HG02571 (cell line): ENCODE results near the gene GP1BB.
"Not testable (repeated sequence)": the region's sequence is repeated elsewhere in the genome, so short reads cannot be mapped to it uniquely, and the experiment has no call there.

ENCODE experiments used
- ATAC-seq: cut with Tn5 transposase; IDR thresholded peaks from one replicate; pipeline ENCODE4 v1.9.1; 2021; ENCODE audit warnings: mild to moderate bottlenecking, moderate library complexity; ENCODE audit not compliant: unreplicated experiment

Gene GP1BB

GRCh38 chr22:19724927-19725661 lies 1.8 kb downstream of the GP1BB start:
- ATAC-seq, result no peak

GRCh38 chr22:19726064-19726788 lies 2.9 kb downstream of the GP1BB start:
- ATAC-seq, result not testable (repeated sequence)

DNA sequence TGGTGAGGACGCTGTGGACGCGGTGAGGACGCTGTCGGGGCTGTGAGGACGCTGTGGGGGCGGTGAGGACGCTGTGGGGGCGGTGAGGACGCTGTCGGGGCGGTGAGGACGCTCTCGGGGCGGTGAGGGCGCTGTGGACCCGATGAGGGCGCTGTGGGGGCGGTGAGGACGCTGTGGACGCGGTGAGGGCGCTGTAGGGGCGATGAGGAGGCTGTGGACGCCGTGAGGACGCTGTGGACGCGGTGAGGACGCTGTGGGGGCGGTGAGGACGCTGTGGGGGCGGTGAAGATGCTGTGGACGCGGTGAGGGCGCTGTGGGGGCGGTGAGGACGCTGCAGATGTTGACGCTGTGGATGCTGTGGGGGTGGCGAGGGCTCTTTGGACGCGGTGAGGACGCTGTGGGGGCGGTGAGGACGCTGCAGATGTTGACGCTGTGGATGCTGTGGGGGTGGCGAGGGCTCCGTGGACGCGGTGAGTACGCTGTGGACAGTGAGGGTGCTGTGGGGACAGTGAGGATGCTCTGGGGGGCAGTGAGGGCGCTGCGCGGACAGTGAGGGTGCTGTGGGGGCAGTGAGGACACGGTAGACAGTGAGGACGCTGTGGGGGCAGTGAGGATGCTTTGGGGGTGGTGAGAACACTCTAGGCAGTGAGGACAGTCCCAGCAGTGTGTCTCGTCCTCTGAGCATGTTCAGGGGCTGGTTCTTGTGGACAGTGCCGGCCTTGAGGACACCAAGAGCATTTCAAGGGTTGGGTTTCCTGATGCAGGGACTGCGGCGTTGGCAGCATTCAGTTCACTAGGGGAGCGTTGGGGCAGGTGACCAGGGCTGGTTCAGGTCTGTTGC lies 4.2 kb downstream of the GP1BB start:
- ATAC-seq, result no peak

DNA sequence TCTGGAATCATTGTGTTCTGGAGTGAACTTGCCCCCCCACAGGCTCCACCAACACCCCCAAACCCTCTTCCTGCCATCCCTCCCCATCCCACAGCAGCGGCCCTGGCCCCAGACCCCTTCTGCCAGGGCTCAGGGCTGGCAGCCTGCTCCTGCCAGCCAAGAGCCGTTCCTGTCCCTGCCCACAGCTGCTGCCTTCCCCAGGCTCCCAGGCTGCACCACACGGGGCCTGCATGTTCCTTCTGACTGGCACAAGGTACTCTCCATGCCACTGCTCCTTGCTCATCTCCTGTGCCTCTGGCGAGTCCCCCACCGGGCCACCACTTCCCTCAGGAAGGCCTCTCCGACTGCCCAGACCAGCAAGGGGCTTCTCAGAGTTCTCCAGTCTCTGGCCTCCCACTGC lies 4.9 kb downstream of the GP1BB start:
- ATAC-seq, result no peak

GRCh38 chr22:19728836-19729235 lies 5.5 kb downstream of the GP1BB start:
- ATAC-seq, result no peak

DNA sequence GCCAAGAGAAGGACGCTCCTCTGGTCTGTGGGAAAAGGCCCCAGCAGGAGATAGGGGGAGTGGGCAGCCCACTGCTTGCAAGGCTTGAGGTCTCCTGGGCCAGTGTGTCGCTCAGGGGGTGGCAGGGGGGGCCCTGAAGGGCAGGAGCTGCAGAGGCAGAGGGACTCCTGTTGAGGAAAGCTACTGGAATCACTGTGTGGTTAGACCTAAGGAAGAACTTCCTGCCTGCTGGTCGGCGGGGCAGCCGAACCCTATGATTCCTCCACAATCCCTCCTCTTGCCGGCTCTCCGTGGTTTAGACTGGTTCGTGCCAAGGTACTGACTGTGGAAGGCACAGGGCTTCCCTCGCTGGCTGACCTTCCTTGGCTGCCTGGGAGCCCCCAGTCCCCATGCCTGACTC lies 6.2 kb downstream of the GP1BB start:
- ATAC-seq, result no peak

- ATAC-seq, result no peak
Measured at GRCh38 chr22:19730198-19730597, 6.9 kb downstream of the GP1BB start.

GRCh38 chr22:19730655-19731360 lies 7.5 kb downstream of the GP1BB start:
- no peak for ATAC-seq

- no peak for ATAC-seq
Measured at GRCh38 chr22:19731361-19732135, 8.2 kb downstream of the GP1BB start.

- no peak for ATAC-seq
Measured at GRCh38 chr22:19732403-19733113, 9.2 kb downstream of the GP1BB start.

- ATAC-seq, result no peak
Measured at GRCh38 chr22:19733755-19734154, 10.4 kb downstream of the GP1BB start.

DNA sequence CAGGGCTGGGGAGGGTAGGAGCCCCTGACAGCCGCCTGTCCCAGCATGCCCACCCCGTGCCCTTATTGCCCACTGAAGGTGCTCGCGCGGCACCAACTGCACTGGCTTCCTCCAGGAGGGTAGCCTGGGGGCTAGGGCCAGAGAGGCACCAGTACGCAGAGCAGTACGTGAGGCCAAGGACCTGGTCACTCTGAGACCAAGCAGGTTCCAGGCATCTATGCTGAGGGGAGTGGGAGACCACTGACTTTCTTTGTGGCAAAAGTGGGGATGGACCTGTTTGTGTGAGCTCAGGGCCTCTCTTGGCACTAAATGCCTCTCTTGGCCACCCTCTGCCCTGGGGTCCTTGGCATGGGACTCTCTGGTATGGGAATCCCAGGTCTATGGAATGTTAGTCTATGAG lies 10.8 kb downstream of the GP1BB start:
- no peak for ATAC-seq

DNA sequence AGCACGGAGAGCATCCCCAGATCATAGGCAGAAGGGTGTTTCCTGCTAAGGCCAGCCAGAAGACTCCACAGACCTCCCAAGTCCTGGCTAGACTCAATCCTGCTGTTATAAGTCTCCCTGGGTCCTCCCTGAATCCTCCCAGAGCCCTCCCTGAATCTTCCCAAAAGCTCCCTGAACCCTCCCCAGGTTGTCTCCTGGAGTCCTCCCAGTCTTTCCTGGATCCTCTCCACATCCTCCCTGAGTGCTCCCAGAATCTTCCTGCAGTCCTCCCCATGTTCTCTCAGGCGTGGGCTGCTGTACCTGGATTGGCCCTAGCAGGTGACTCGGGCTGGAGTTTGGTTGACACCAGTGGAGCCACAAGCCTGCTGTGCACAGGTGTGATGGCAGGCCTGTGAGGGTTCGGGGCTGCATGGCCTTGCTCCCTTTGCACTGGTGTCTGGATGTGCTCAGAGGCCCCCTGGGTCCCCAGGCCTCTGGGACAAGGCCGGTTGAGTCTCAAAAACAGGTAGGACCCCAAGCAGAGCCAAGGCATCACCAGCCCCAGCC lies 11.6 kb downstream of the GP1BB start:
- no peak for ATAC-seq

DNA sequence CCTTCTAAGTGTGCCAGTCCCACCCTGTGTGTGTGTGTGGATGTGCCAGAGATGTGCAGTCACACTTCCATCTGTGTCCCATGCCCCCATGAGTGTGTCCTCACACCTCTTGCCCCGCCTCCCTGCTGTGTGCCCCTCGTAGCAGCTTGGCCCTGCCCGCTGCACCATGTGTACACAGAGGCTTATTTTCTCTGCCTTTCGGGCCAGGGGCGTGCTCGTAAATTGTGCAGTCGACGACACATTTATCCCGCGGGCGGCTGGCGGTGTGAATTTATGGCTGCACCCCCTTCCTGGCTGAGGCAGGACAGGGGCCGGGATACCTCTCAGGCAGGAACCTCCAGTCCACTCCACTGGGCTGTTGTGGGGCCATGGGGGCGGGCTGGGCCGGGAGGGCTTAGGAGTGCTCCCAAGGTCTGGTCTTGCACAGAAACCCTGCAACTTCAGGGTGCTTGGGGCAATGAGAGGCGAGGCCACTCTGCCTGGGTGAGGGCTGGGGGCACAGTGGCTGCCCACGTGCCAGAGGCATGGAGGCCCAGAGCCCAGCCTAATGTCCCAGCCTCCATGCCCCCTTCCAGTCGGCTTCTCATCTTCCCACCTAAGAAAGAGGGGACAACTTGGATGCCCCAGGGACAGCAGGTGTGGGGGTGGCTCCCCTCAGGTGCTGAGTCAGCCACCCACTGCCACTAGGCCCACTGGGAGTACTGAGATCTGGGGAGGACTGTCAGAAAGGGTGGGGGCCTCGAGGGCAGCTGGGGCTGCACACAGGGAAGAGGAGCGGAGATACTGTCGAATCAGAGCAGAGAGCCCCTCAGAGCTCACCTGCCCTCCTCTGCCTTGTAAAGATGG lies 12.5 kb downstream of the GP1BB start:
- no peak for ATAC-seq

GRCh38 chr22:19737846-19738663 lies 14.7 kb downstream of the GP1BB start:
- ATAC-seq, result no peak

DNA sequence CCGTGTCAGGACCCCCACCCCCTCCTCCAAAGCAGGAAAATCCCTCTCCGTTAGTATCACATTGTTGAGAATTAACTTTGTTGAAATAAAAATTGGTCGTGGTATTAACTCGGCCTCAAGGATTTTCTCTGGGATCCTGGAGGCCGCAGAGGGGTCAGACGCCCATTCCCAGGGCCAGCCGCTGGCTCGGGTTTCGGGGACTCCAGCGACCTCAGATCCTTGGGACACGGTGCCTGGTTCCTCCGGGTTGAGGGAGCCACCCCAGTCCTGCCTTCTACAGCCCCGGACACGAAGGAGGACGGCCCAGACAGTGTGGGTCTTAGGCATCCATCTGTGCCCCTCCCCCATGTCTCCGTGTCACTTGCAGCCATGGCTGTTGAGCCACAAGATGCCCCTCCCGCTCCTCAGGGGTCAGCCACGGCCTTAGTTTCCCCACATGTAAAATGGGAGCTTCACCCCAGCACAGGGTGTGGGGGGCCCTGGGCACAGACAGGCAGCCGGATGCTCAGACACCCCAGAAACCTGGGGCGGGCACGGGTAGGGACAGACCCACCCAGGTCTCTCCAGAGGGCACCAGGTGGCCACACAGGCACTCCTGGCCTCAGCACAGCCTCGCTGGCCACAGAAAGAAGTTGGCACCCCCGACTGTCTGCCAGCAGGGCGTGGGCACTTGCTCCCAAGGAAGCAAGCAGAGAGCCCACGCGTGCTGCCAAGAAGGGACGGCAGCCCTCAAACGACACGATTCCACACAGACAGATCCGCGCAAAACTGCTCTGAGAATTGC lies 15.5 kb downstream of the GP1BB start:
- no peak for ATAC-seq

DNA sequence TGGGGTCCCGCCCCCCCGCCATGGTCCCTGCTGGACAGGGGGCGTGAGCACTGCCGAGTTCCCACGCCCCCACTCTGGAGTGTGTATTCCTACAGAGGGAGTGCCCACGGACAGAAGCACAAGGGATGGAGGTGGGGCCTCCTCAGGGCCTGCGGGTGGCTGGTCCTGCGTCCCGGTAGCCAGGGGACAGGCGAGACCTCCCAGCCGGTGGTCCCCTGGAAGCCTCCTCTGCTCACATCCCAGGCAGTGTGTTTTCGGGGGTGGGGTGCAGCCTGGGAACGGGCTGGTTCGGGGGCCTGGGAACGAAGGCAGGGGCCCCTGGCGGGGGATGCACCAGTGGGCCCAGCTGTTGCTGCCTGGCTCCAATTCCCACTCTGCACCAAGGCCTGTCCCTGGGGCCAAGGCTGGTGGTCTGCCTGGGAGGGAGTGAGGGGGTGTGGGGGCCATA lies 16.1 kb downstream of the GP1BB start:
- ATAC-seq, result no peak
